SK-N-MC (cell line): ENCODE measurements around the gene MS4A12.
"Not testable (repeated sequence)": the region's sequence is repeated elsewhere in the genome, so short reads cannot be mapped to it uniquely, and the experiment has no call there.

ENCODE experiments used
- DNase-seq: peaks from one replicate; pipeline ENCODE4 v3.0.0-alpha.2; 2011; ENCODE audit warnings: low read depth, low spot score
- H3K27ac ChIP-seq: fragments of 200-600 bp; sonication (generic); 2 replicates; pipeline ENCODE4 v1.5.1; 2016; ENCODE audit warnings: mixed run types
- H3K36me3 ChIP-seq: fragments of 200-600 bp; sonication (generic); 2 replicates; pipeline ENCODE4 v1.6.1; 2017; ENCODE audit warnings: antibody characterized with exemption, low read length, mixed read lengths; ENCODE audit not compliant: insufficient read depth
- H3K4me3 ChIP-seq: fragments of 200-600 bp; sonication (generic); 2 replicates; pipeline ENCODE4 v1.5.1; 2016
- H3K9ac ChIP-seq: fragments of 200-600 bp; sonication (generic); 2 replicates; pipeline ENCODE4 v1.8.0; 2017; ENCODE audit warnings: mixed run types, mixed read lengths; ENCODE audit not compliant: insufficient read length
- H3K9me3 ChIP-seq: fragments of 200-600 bp; sonication (generic); 2 replicates; pipeline ENCODE4 v1.6.1; 2017; ENCODE audit warnings: low read depth, mild to moderate bottlenecking, antibody characterized with exemption, low read length, moderate library complexity, mixed read lengths
- EZH2 ChIP-seq: fragments of 200-600 bp; sonication (generic); IDR thresholded peaks from one replicate; pipeline ENCODE4 v1.6.1; 2017; ENCODE audit warnings: antibody characterized with exemption
- FOXP2 ChIP-seq: optimal IDR thresholded peaks from 2 replicates; pipeline ENCODE3; 2011; ENCODE audit warnings: mild to moderate bottlenecking, moderate library complexity; ENCODE audit not compliant: insufficient read depth; ENCODE audit errors: extremely low read length, control extremely low read depth
- POLR2AphosphoS5 ChIP-seq: IDR thresholded peaks from 2 replicates; pipeline ENCODE4 v1.6.1; 2012; ENCODE audit warnings: mild to moderate bottlenecking, low read depth, low read length, borderline replicate concordance

MS4A12 gene

GRCh38 chr11:60528934-60529333, 36.4 kb downstream of the MS4A12 start:
- TF ChIP-seq FOXP2 (no peak), POLR2AphosphoS5 (no peak), EZH2 (no peak)
- no peak for DNase-seq
- H3K9ac ChIP-seq = no peak overlapping the region
- no peaks in the 10 kb centered on the region for H3K9me3 ChIP-seq
- no peak overlapping the region for H3K27ac ChIP-seq
- H3K4me3 ChIP-seq = no peak overlapping the region
- no peaks in the 10 kb centered on the region for H3K36me3 ChIP-seq

- H3K36me3 ChIP-seq = no peaks in the 10 kb centered on the region
- no peaks in the 10 kb centered on the region for H3K9me3 ChIP-seq
- H3K4me3 ChIP-seq = no peak overlapping the region
- no peak for TF ChIP-seq EZH2
- no peak for TF ChIP-seq FOXP2
- TF ChIP-seq POLR2AphosphoS5 = no peak
- no peak overlapping the region for H3K9ac ChIP-seq
- no peak overlapping the region for H3K27ac ChIP-seq
- DNase-seq = no peak
Observed at GRCh38 chr11:60530454-60531100, 38.0 kb downstream of the MS4A12 start.

- not testable (repeated sequence) for H3K9ac ChIP-seq, H3K9me3 ChIP-seq, H3K27ac ChIP-seq, H3K36me3 ChIP-seq, H3K4me3 ChIP-seq, DNase-seq
Observed at GRCh38 chr11:60532383-60532782, 39.8 kb downstream of the MS4A12 start.

GRCh38 chr11:60538627-60539026, 46.0 kb downstream of the MS4A12 start:
- H3K9me3 ChIP-seq, H3K27ac ChIP-seq, H3K4me3 ChIP-seq, H3K9ac ChIP-seq, DNase-seq, H3K36me3 ChIP-seq: not testable (repeated sequence)

- no peaks in the 10 kb centered on the region for H3K36me3 ChIP-seq
- no peaks in the 10 kb centered on the region for H3K9me3 ChIP-seq
- TF ChIP-seq EZH2 (no peak), POLR2AphosphoS5 (no peak), FOXP2 (no peak)
- no peak overlapping the region for H3K4me3 ChIP-seq
- no peak overlapping the region for H3K27ac ChIP-seq
- no peak for DNase-seq
- no peak overlapping the region for H3K9ac ChIP-seq
Observed at GRCh38 chr11:60544077-60544476, 51.5 kb downstream of the MS4A12 start.
